Fibroblast of skin of abdomen (primary cell): Measurements from ENCODE around the gene USP17L18. TPM values are rescaled to one million over a fixed set of nuclear protein-coding genes. Genes with fewer than 3 reads are reported as not detected.
"Not testable (repeated sequence)": the region's sequence is repeated elsewhere in the genome, so short reads cannot be mapped to it uniquely, and the experiment has no call there.

Experiments
- DNase-seq: peaks from one replicate; pipeline ENCODE4 v3.0.0-alpha.2; 2013
- polyA plus RNA-seq, 2 experiments: library from polyadenylated mRNA; unstranded; fragments of 120-200 nt; gene quantifications; one replicate each; pipeline ENCODE4 v1.2.1, GENCODE V29; 2013; ENCODE audit not compliant: insufficient read length in 2 of 2

USP17L18 gene
- polyA plus RNA-seq (2013, experiment 1 of 2; ENCODE audit: insufficient read length), result not detected
- polyA plus RNA-seq (2013, experiment 2 of 2; ENCODE audit: insufficient read length), result not detected

- DNase-seq, result peak; percentile 0
Measured at GRCh38 chr4:9247953-9248680, at the start of gene USP17L18. Gene USP17L18 (plus strand): TSS chr4:9248630. CDS start chr4:9248630, 0 bp downstream.

- not testable (repeated sequence) for DNase-seq
Measured at GRCh38 chr4:9210357-9210756, 38.1 kb upstream of the USP17L18 start, which contains the start of gene USP17L10. Gene USP17L10 (plus strand): TSS chr4:9210657. CDS start chr4:9210657, 0 bp downstream.

DNA sequence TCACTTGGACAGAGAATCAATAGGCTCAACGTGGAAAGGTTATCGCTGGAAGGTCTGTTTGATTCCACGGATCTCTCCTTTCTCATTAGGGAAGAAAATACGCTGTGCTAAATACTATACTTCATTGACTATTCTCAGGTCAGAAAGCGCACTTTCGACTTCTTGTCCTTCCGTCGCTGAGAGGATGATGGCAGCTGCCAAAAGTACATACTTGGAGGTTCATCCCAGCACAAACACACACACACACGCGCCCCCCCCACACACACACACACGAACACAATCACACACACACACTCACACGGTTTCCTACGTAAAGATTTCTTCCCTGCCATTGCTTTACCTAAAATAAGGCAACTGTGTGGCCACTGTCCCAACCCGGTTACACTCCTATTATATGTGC, 33.7 kb upstream of the USP17L18 start:
- not testable (repeated sequence) for DNase-seq

DNA sequence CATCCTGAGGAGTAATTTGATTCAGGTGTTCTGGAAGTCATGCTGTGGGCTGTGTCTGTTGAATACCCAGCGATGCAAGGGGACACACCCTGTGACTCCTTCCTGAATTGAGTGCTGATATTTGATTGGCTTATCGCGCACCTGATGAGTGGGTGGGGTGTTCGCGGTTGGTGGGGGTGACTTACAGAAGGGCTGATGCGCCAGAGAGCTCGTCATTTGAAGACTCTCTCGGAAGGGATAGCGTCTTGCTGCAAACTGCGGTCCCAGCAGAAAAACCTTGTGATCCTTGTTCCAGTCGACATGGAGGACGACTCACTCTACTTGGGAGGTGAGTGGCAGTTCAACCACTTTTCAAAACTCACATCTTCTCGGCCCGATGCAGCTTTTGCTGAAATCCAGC, 33.3 kb upstream of the USP17L18 start, which contains the start of gene USP17L11:
Gene USP17L11, plus strand, starts transcription at position 301 of the 400 bp plus-strand sequence. Its CDS starts 0 bp downstream, at position 301.
- not testable (repeated sequence) for DNase-seq

GRCh38 chr4:9219852-9220251, 28.6 kb upstream of the USP17L18 start, which contains the start of gene USP17L12:
Gene USP17L12 (plus strand): TSS chr4:9220152. CDS start chr4:9220152, 0 bp downstream.
- DNase-seq, result not testable (repeated sequence)

DNA sequence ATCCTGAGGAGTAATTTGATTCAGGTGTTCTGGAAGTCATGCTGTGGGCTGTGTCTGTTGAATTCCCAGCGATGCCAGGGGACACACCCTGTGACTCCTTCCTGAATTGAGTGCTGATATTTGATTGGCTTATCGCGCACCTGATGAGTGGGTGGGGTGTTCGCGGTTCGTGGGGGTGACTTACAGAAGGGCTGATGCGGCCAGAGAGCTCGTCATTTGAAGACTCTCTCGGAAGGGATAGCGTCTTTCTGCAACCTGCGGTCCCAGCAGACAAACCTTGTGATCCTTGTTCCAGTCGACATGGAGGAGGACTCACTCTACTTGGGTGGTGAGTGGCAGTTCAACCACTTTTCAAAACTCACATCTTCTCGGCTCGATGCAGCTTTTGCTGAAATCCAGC, 23.8 kb upstream of the USP17L18 start, which contains the start of gene USP17L13:
Gene USP17L13, plus strand, starts transcription at position 301 of the 400 bp plus-strand sequence. Its CDS starts 0 bp downstream, at position 301.
- not testable (repeated sequence) for DNase-seq

- not testable (repeated sequence) for DNase-seq
Measured at GRCh38 chr4:9230249-9230648, 18.2 kb upstream of the USP17L18 start.

- DNase-seq, result not testable (repeated sequence)
Measured at GRCh38 chr4:9234085-9234484, 14.3 kb upstream of the USP17L18 start, which contains the start of gene USP17L15. Gene USP17L15 (plus strand): TSS chr4:9234385. CDS start chr4:9234385, 0 bp downstream.

- DNase-seq, result not testable (repeated sequence)
Measured at GRCh38 chr4:9238461-9238860, 10.0 kb upstream of the USP17L18 start.

DNA sequence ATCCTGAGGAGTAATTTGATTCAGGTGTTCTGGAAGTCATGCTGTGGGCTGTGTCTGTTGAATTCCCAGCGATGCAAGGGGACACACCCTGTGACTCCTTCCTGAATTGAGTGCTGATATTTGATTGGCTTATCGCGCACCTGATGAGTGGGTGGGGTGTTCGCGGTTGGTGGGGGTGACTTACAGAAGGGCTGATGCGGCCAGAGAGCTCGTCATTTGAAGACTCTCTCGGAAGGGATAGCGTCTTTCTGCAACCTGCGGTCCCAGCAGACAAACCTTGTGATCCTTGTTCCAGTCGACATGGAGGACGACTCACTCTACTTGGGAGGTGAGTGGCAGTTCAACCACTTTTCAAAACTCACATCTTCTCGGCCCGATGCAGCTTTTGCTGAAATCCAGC, 4.9 kb upstream of the USP17L18 start, which contains the start of gene USP17L17:
Gene USP17L17, plus strand, starts transcription at position 301 of the 400 bp plus-strand sequence. Its CDS starts 0 bp downstream, at position 301.
- DNase-seq, result not testable (repeated sequence)

- DNase-seq, result not testable (repeated sequence)
Measured at GRCh38 chr4:9253078-9253477, 4.6 kb downstream of the USP17L18 start, which contains the start of gene USP17L19. Gene USP17L19 (plus strand): TSS chr4:9253378. CDS start chr4:9253378, 0 bp downstream.

DNA sequence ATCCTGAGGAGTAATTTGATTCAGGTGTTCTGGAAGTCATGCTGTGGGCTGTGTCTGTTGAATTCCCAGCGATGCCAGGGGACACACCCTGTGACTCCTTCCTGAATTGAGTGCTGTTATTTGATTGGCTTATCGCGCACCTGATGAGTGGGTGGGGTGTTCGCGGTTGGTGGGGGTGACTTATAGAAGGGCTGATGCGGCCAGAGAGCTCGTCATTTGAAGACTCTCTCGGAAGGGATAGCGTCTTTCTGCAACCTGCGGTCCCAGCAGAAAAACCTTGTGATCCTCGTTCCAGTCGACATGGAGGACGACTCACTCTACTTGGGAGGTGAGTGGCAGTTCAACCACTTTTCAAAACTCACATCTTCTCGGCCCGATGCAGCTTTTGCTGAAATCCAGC, 9.4 kb downstream of the USP17L18 start, which contains the start of gene USP17L20:
Gene USP17L20, plus strand, starts transcription at position 301 of the 400 bp plus-strand sequence. Its CDS starts 0 bp downstream, at position 301.
- not testable (repeated sequence) for DNase-seq

- DNase-seq, result not testable (repeated sequence)
Measured at GRCh38 chr4:9262572-9262971, 14.1 kb downstream of the USP17L18 start, which contains the start of gene USP17L21. Gene USP17L21 (plus strand): TSS chr4:9262872. CDS start chr4:9262872, 0 bp downstream.

GRCh38 chr4:9267319-9267718, 18.9 kb downstream of the USP17L18 start, which contains the start of gene USP17L22:
Gene USP17L22 (plus strand): TSS chr4:9267619. CDS start chr4:9267619, 0 bp downstream.
- not testable (repeated sequence) for DNase-seq

DNA sequence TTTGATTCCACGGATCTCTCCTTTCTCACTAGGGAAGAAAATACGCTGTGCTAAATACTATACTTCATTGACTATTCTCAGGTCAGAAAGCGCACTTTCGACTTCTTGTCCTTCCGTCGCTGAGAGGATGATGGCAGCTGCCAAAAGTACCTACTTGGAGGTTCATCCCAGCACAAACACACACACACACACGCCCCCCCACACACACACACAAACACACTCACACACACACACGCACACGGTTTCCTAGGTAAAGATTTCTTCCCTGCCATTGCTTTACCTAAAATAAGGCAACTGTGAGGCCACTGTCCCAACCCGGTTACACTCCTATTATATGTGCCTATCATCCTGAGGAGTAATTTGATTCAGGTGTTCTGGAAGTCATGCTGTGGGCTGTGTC, 23.3 kb downstream of the USP17L18 start:
- DNase-seq, result not testable (repeated sequence)
